Prostate gland (tissue), 2 donors: ENCODE data around the gene AOPEP.

ENCODE experiments used
- POLR2AphosphoS5 ChIP-seq: sonication (generic); formaldehyde crosslinking; IDR thresholded peaks from one replicate; pipeline ENCODE4 v1.6.1; 2017; ENCODE audit warnings: antibody characterized with exemption
- TF ChIP-seq, protein P1 (sequence below), 4 experiments: fragments of 200-600 bp in 2 of 4; fragments of 450-650 bp in 2 of 4; sonication (generic) in 2 of 4; IDR thresholded peaks; 1 replicate in 3 of 4; 2 replicates in 1 of 4; pipeline ENCODE4 v1.5.1; 2016 to 2019; ENCODE audit warnings: antibody characterized with exemption in 4 of 4, mild to moderate bottlenecking in 2 of 4, moderate library complexity in 2 of 4

DNA sequence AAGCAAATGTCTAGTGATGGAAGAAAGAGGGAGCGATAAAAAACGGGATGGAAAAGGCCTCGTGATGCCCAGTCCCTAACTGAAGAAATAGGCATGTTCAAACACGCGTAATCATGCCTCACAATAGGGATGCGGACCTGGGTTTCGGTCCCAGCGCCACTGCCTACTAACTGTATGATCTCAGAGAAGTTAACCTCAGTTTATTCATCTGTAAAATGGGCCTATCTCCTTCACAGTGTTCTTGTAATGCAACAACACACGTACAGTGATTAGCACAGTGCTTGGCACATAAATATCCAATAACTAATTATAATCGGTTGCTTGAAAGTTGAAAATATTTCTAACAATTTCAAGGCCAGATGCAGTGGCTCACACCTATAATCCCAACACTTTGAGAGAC, 409.3 kb downstream of the AOPEP start:
- no peak for TF ChIP-seq POLR2AphosphoS5
- TF ChIP-seq, protein P1, sequence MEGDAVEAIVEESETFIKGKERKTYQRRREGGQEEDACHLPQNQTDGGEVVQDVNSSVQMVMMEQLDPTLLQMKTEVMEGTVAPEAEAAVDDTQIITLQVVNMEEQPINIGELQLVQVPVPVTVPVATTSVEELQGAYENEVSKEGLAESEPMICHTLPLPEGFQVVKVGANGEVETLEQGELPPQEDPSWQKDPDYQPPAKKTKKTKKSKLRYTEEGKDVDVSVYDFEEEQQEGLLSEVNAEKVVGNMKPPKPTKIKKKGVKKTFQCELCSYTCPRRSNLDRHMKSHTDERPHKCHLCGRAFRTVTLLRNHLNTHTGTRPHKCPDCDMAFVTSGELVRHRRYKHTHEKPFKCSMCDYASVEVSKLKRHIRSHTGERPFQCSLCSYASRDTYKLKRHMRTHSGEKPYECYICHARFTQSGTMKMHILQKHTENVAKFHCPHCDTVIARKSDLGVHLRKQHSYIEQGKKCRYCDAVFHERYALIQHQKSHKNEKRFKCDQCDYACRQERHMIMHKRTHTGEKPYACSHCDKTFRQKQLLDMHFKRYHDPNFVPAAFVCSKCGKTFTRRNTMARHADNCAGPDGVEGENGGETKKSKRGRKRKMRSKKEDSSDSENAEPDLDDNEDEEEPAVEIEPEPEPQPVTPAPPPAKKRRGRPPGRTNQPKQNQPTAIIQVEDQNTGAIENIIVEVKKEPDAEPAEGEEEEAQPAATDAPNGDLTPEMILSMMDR (IDR thresholded peaks at IDR 0.05), result no peak
